GM12873 (cell line): Measurements from ENCODE around the gene GORASP1.

Experiments
- CTCF ChIP-seq: IDR thresholded peaks from 2 replicates; pipeline ENCODE4 v1.5.1; 2012; ENCODE audit warnings: low read depth, mild to moderate bottlenecking, moderate library complexity, low read length, control low read depth; ENCODE audit not compliant: insufficient read depth; ENCODE audit errors: missing control alignments

GORASP1 gene

GRCh38 chr3:39139442-39139841, 32.0 kb upstream of the GORASP1 start:
- TF ChIP-seq CTCF: no peak

GRCh38 chr3:39138804-39139415, 31.5 kb upstream of the GORASP1 start:
- TF ChIP-seq CTCF: no peak

GRCh38 chr3:39137991-39138803, 30.8 kb upstream of the GORASP1 start:
- TF ChIP-seq CTCF: no peak

- no peak for TF ChIP-seq CTCF
These were observed 30.1 kb upstream of the GORASP1 start for GRCh38 chr3:39137435-39137936.

GRCh38 chr3:39136533-39137434, 29.4 kb upstream of the GORASP1 start:
- TF ChIP-seq CTCF: no peak

GRCh38 chr3:39135170-39135805, 27.9 kb upstream of the GORASP1 start:
- TF ChIP-seq CTCF: no peak
